NCI-H524 treated with DMSO at 0.1 percent for 48 hours (cell line): Measurements from ENCODE around the gene RLN2.
"Not testable (repeated sequence)": the region's sequence is repeated elsewhere in the genome, so short reads cannot be mapped to it uniquely, and the experiment has no call there.

Experiments
- DNase-seq: peaks from one replicate; lab custom pipeline; 2025; lab: John Stamatoyannopoulos, UW

The RLN2 gene, protein sequence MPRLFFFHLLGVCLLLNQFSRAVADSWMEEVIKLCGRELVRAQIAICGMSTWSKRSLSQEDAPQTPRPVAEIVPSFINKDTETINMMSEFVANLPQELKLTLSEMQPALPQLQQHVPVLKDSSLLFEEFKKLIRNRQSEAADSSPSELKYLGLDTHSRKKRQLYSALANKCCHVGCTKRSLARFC

DNA sequence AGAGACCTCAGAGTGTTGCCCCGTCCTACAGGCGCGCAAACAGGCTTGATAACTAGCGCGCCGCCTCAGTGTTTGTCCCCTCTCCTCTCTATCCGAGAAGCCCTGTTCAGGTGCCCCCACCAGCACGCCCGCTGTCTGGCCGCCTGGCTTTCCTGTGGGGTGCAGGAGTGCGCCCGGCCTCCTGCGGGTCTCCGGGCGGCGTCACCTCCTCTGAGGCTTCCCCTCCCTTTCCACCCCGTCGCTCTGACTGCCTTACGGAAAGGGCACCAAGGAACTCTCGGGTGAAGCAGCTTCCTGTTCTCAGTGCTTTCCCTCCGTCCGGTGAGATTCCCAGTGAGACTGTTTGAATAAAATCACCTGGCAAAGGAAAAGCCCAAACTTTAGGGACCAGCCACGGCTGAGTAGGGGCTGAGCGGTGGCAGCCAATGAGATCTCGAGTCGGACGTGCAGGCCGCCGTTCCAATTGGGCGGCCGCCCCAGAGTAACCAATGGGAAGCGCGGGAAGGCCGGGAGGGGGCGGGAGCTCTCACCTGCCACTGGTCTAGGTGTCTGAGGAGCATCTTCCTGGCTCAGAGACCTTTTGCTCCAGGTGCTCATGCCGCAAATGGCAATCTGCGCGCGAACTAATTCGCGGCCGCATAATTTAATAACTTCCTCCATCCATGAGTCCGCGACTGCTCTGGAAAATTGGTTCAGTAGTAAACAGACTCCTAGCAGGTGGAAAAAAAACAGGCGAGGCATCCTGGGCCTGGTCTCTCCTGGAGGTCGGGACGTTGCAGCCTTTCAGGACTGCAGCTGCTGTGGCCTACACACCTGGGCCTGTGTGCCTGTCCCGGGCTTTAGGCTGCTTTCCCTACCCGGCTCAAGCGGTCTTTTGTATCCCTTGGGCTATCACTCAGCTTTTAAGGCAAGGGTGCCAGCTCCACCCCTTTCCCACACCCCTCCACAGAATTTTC, at the start of gene RLN2:
RLN2 (minus strand) TSS at position 877 of the 956 bp plus-strand sequence; CDS start at position 741, 136 bp downstream.
- not testable (repeated sequence) for DNase-seq

DNA sequence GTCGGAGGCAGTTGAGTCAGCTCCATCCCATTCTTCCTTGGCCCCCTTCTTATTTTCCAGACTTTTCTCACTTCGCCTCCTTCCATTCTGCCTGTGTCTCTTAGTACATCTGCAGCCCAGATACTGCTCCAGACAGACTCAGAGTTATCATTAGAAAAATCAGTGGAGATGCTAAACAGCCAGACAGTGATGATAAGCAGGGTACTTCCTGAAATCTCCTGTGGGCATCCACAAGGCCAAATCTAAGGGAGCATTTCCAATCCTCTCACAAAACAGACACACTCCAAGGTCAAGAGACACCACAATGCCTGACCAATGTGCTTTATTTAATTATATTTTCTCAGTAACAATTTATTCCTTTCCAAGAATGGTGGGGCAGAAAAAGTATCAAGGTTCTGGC, 49.7 kb upstream of the RLN2 start:
- DNase-seq = no peak

DNA sequence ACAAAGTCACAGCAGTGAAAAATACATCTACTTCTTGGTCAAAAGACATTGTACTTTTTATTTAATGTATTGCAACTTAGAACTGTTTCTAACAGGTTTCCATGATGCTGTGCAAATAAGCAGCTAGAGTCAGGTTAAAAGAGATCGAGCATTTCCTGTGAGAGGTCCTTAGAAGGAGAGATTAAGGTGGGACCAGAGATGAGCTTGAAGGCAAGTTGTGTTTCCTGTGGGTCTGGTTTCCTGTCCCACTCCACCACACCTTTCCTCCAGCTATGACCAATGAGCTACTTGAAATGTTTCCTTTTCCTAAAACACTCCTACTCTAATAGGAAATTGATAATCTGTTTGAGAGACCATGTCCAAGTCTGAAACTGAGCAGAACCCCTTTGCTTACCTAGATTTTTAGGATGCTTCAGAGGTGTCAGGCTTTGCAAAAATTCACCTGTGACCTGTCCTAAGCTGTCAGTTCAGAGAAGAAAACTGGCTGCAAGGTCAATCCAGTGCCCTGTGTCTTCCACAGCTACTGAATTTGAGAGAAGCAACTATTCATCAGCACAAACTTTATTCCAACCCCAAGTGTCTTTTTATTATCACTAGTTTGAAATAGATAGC, 48.2 kb upstream of the RLN2 start:
- DNase-seq = no peak

DNA sequence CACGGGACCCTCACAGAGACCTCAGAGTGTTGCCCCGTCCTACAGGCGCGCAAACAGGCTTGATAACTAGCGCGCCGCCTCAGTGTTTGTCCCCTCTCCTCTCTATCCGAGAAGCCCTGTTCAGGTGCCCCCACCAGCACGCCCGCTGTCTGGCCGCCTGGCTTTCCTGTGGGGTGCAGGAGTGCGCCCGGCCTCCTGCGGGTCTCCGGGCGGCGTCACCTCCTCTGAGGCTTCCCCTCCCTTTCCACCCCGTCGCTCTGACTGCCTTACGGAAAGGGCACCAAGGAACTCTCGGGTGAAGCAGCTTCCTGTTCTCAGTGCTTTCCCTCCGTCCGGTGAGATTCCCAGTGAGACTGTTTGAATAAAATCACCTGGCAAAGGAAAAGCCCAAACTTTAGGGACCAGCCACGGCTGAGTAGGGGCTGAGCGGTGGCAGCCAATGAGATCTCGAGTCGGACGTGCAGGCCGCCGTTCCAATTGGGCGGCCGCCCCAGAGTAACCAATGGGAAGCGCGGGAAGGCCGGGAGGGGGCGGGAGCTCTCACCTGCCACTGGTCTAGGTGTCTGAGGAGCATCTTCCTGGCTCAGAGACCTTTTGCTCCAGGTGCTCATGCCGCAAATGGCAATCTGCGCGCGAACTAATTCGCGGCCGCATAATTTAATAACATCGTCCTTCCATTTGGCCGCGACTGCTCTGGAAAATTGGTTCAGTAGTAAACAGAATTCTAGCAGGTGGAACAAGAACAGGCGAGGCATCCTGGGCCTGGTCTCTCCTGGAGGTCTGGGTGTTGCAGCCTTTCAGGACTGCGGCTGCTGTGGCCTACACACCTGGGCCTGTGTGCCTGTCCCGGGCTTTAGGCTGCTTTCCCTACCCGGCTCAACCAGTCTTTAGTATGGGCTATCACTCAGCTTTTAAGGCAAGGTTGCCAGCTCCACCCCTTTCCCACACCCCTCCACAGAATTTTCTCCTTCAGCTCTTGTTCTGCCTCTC, 34.8 kb upstream of the RLN2 start, which contains the start of gene RLN1:
RLN1 (minus strand) TSS at position 885 of the 990 bp plus-strand sequence; CDS start at position 755, 130 bp downstream.
- not testable (repeated sequence) for DNase-seq

DNA sequence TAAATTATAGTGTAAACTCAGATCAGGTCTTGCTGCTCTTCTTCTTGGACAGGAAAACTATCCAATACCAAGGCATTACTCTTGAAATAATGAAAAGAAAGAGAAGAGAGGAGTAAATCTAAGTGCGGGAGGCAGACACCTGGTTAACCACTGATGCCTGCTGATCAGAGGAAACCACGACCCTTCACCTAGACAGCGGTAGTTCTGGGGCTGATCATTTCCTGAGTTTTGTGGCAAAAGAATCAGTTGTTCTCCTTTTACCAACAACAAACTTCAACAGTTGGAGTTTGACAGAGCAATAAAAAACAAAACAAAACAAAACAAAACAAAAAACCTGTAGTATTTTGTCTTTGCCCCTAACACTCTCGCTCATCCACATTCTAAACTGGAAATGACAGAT, 32.2 kb upstream of the RLN2 start:
- no peak for DNase-seq

DNA sequence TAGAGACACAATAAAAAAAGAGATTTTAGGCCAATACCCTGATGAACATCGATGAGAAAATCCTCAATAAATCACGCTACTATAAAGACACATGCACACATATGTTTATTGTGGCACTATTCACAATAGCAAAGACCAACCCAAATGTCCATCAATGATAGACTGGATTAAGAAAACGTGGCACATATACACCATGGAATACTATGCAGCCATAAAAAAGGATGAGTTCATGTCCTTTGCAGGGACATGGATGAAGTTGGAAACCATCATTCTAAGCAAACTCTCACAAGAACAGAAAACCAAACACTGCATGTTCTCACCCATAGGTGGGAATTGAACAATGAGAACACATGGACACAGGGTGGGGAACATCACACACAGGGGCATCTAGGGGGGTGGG, 26.8 kb upstream of the RLN2 start:
- DNase-seq = not testable (repeated sequence)

DNA sequence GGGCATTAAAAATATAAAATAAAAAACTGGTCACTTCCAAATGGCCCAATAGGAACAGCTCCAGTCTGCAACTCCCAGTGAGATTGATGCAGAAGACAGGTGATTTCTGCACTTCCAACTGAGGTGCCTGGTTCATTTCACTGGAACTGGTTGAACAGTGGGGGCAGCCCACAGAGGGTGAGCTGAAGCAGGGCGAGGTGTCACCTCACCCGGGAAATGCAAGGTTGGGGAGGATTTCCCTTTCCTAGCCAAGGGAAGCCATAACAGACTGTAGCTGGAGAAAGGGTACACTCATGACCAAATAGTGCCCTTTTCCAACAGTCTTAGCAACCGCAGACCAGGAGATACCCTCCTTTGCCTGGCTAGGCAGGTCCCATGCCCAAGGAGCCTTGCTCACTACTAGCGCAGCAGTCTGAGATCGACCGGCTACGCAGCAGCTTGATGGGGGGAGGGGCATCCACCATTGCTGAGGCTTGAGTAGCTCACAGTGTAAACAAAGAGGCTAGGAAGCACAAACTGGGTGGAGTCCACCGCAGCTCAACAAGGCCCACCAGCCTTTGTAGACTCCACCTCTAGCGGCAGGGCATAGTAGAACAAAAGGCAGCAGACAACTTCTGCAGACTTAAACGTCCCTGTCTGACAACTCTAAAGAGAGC, 22.5 kb upstream of the RLN2 start:
- DNase-seq = no peak

DNA sequence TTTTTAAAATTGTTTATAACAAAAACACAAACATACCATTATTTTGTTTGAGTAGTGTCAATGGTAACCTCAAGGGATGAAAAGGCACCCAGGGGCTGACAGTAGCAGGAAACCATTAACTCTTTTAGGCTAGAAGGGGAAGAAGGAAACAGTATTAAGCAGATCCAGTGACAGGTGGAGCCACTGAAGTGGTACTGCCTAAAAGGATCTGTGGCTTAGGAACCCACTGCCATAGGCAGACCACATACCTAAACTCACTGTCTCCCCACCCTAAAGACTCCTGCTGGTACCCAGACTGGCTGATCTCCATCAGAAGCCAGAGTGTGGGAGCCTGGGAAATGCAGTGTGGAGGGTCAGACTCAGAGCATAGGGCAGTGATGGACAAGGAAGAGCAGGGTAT, 21.7 kb upstream of the RLN2 start:
- no peak for DNase-seq

DNA sequence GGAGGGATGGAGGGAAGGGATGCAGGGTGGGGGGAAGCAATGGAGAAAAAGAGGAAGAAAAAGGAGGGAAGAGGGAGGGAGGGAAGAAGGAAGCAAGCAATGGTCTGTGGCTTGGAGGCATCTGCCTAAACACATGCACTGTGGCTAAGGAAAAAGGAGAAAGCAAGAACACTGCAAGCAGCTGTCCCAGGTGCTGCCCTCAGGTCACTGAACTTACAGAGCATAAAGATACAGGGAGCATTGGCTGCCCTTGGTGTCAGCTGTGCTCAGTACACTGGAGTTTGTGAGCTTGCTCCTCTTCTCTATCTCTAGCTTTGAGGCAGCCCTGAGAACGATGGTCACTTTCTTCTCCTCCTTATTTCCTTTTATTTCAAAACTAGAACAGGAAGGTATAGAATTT, 17.1 kb upstream of the RLN2 start:
- DNase-seq = not testable (repeated sequence)

DNA sequence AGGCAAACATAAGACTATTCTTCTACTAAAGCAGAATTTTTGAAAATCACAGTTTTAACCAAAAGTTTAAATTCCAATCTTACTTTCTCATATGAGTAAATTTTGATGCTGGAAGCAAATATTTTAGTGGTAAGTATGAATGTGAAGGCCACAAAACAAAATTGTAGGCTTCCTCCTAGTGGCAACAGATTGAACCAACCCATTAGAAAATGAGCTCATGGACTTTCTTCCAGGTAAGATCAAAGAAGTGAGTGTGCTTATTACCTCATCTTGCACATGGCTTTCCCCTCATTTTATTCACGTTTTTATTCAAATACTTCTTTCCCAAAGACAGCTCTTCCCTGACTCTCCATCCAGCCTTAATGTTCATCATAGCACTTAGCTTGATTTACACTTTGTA, 16.5 kb upstream of the RLN2 start:
- no peak for DNase-seq

DNA sequence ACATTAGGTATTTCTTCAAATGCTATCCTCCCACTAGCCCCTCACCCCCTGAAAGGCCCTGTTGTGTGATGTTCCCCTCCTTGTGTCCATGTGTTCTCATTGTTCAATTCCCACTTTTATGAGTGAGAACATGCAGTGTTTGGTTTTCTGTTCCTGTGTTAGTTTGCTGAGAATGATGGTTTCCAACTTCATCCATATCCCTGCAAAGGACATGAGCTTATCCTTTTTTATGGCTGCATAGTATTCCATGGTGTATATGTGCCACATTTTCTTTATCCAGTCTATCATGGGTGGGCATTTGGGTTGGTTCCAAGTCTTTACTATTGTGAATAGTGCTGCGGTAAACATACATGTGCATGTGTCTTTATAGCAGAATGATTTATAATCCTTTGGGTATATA, 11.9 kb upstream of the RLN2 start:
- DNase-seq = not testable (repeated sequence)

DNA sequence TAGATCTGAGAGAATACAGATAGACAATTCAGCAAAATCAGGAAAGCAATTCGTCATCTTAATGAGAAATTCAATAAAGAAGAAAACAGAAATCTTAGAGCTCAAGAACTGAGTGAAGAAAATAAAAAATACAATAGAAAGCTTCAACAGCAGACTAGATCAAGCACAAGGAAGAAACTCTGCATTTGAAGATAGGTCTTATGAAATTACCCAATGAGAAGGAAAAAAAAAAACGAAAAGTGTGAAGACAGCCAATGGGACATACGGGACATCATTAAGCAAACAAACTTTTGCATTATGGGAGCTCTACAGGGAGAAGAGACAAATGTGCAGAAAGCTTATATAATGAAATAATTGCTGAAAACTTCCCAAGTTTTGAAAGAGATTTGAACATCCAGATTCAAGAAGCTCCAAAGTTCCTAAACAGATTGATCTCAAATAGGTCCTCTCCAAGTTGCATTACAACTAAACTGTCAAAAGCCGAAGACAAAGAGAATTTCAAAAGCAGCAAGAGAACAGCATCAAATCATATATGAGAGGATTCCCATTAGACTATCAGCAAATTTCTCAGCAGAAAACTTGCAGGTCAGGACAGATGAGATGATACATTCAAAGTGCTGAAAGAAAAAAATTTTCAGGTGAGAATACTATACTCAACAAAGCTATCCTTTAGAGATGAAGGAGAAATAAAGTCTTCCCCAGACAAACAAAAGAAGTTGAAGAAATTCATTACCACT, 10.8 kb upstream of the RLN2 start:
- DNase-seq = no peak

DNA sequence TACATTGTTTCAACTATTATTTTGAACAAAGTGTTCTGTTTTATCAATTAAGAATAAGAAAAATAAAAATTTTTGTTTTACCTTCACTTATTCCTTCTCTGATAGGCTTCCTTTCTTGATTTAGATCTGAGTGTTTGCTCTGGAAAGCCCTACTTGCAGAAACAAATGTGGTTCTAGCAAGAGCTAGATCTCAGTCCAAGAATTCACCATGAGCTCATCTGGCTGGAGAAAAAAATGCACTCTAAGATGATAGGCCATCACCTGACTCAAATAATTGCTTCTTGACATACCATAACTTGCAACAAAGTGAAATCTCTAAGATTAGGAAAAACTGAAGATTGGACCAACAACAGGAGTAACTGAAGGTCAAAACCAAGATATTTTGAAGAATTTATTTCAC, 6.3 kb upstream of the RLN2 start:
- no peak for DNase-seq

DNA sequence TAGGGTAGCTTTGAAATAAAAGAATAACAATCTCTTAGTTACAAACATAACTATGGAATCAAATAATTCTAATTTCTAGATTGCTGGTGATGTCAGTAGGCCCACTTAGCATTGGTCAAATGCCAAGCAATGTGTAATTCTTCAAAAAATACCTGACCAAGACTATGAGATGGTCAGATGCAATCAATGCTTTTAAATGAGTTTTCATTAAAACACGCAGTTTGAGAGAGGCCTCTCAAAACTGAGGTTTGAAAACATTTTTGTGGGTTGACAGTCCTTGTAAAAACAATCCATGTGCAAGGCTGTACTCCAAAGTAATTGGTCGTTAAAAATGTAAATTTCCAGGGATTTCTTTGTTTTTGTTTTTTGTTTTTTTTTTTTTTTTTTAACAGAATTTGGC, 1.2 kb upstream of the RLN2 start:
- no peak for DNase-seq

DNA sequence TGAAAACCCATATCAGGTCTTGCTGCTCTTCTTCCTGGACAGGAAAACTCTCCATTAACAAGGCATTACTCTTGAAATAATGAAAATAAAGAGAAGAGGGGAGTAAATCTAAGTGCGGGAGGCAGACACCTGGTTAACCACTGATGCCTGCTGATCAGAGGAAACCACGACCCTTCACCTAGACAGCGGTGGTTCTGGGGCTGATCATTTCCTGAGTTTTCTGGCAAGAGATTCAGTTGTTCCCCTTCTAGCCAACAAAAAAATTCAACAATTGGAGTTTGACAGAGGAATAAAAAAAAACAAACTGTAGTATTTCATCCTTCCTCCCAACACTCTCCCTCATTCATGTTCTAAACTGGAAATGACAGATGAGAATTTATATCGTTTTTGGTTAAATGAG, 3.0 kb downstream of the RLN2 start:
- no peak for DNase-seq

DNA sequence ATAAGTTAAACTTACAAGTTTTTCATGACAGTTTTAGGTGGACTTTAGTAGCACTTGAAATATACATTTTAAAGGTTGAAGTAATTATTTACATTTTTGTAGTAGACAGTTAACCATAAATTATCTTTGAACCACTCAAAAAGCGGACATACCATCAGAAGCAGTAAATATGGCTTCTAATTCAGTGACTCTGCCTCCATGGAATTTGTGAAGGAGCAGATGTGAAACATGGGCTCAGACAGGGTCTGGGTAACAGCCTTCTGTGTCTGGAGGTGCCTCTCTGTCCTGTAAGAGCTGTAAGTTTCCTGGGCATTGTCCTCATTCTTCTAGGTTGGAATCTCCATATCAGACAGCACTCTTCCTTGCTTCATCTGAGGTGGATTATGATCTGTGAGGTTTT, 12.4 kb downstream of the RLN2 start:
- no peak for DNase-seq

DNA sequence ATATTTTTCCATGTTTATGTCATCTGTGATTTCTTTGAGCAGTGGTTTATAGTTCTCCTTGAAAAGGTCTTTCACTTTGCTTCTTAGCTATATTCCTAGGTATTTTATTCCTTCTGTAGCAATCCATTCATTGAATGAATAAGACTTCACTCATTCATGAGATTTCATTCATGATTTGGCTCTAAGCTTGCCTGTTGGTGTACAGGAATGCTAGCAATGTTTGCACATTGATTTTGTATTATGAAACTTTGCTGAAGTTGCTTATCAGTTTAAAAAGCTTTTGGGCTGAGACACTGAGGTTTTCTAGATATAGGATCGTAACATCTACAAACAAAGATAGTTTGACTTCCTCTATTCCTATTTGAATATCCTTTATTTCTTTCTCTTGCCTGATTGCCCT, 15.9 kb downstream of the RLN2 start:
- DNase-seq = no peak

DNA sequence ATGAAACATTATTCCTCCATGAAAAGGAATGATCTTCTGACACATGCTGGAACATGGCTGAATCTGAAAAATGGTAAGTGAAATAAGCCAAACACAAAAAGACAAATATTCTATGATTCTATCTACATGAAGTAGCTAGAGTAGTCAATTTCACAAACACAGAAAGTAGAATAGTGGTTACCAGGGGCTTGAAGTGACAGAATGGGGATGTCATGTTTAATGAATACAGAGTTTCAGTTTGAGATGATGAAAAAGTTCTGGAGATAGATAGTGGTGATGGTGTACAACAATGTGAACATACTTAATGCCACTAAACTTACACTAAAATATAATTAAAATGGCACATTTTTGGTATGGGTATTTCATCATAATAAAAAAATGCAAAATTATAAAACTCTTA, 18.3 kb downstream of the RLN2 start:
- DNase-seq = no peak

DNA sequence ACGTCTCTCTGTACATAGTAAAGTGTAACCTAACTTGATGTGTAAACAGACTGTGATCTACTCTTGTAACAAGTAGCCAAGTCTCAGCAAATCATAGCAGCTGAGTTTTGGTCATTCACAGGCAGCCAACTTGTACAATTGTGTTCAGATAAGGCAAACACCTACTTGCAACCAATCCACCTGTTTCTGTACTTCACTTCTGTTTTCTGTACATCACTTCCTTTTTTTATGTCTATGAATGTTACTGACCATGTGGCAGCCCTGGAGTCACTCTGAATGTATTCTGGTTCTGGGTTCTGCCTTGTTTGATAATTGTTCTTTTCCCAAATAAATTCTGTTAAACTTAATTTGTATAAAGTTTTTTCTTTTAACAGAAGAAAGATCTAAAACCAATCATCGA, 26.0 kb downstream of the RLN2 start:
- no peak for DNase-seq

DNA sequence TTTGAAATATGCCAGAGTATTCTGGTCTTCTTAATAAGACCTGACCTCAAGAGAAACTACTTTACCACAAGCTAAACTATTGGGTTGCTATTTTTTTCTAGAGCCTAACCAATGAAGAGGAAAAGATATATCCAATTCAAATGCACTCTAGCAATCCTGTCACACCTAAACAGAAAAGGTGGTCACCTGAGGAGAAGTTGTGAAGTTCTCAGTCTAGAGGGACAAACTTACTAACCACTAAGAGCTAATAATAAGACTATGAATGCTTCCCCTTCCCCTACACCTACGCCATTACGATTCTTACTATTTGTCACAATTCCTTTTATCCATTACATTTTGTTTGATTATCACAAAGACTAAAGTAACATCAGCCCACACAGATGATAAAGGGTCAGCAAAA, 29.7 kb downstream of the RLN2 start:
- DNase-seq = no peak
